ENCODE results near the gene SPRR3.

GRCh38 chr1:153028766-153029165, 27.2 kb downstream of the SPRR3 start:
- TF ChIP-seq ZBTB33 (IDR thresholded peaks at IDR 0.05; ENCODE audit: extremely low read depth, insufficient replicate concordance, low read length), result no peak
- TF ChIP-seq EZH2 (IDR thresholded peaks at IDR 0.05), result no peak
- no peak for TF ChIP-seq POLR2A (IDR thresholded peaks at IDR 0.05; ENCODE audit: borderline replicate concordance, extremely low read depth, insufficient read depth, insufficient read length)
- TF ChIP-seq CTCF (IDR thresholded peaks at IDR 0.05 in 2 of 3, conservative IDR thresholded peaks at IDR 0.05 in 1 of 3; ENCODE audit: borderline replicate concordance in 1 of 3, insufficient read depth in 1 of 3, low read depth in 2 of 3, low read length in 2 of 3), result no peak
- no peak for TF ChIP-seq REST (IDR thresholded peaks at IDR 0.05; ENCODE audit: low read depth)
- no peak for TF ChIP-seq RAD21 (IDR thresholded peaks at IDR 0.05; ENCODE audit: low read depth)
- no peak for TF ChIP-seq FOSL1 (IDR thresholded peaks at IDR 0.05; ENCODE audit: low read depth)
- no peak for TF ChIP-seq EZH2phosphoT487 (IDR thresholded peaks at IDR 0.05; ENCODE audit: borderline replicate concordance)

Measured in HCT116 (cell line).